Measurements from ENCODE around the gene CACNA1B. TPM values are rescaled to one million over a fixed set of nuclear protein-coding genes. Genes with fewer than 3 reads are reported as not detected.

The CACNA1B gene
- total RNA-seq, 1 donor from 2014 or later: 0.74 TPM

DNA sequence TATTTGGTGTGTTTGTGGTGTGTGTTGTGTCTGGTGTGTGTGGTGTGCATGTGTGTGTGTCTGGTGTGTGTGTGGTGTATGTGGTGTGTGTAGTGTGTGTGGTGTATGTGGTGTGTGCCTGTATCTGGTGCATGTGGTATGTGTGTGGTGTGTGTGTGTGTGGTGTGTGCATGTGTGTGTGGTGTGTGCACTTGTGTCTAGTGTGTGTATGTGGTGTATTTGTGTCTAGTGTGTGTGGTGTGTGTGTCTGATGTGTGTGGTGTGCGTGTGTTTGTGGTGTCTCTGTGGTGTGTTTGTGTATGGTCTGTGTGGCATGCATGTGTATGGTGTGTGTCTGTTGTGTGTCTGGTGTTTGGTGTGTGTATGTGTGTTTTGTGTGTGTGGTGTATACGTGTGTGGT, 71.1 kb downstream of the CACNA1B start:
- Histone ChIP-seq H3K4me3 (no peak overlapping the region), H3K27me3 (no peaks in the 10 kb centered on the region), H3K4me1 (no peaks in the 10 kb centered on the region), H3K36me3 (no peaks in the 10 kb centered on the region), H3K27ac (no peak overlapping the region), H3K9me3 (peaks cover 5% of the 10 kb centered on the region)
- intact Hi-C loops (cut with DNase I): no loop called here
- TF ChIP-seq POLR2A (IDR thresholded peaks at IDR 0.05): no peak
- TF ChIP-seq, protein P1, sequence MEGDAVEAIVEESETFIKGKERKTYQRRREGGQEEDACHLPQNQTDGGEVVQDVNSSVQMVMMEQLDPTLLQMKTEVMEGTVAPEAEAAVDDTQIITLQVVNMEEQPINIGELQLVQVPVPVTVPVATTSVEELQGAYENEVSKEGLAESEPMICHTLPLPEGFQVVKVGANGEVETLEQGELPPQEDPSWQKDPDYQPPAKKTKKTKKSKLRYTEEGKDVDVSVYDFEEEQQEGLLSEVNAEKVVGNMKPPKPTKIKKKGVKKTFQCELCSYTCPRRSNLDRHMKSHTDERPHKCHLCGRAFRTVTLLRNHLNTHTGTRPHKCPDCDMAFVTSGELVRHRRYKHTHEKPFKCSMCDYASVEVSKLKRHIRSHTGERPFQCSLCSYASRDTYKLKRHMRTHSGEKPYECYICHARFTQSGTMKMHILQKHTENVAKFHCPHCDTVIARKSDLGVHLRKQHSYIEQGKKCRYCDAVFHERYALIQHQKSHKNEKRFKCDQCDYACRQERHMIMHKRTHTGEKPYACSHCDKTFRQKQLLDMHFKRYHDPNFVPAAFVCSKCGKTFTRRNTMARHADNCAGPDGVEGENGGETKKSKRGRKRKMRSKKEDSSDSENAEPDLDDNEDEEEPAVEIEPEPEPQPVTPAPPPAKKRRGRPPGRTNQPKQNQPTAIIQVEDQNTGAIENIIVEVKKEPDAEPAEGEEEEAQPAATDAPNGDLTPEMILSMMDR (IDR thresholded peaks at IDR 0.05): no peak
- TF ChIP-seq POLR2AphosphoS5 (IDR thresholded peaks at IDR 0.05; ENCODE audit: insufficient read depth in 1 of 2, low read depth in 1 of 2): no peak
- no peak for DNase-seq (ENCODE audit: extremely low spot score in 2 of 2)

DNA sequence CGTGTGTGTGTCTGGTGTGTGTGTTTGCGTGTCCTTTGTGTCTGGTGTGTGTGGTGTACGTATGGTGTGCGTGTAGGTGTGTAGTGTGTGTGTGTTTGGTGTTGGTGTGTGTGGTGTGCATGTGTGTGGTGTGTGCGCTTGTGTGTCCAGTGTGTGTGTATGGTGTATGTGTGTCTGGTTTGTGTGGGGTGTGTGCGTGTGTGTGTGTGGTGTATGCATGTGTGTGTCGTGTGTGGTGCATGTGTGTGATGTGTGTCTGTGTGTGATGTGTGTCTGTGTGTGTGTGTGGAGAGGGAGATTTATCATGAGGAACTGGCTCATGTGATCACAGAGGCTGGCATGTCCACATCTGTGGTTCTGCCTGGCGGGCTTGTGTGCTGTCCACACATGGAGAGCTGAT, 71.7 kb downstream of the CACNA1B start:
- peaks cover 5% of the 10 kb centered on the region for H3K9me3 ChIP-seq
- no peaks in the 10 kb centered on the region for H3K4me1 ChIP-seq
- no peak for TF ChIP-seq POLR2A (IDR thresholded peaks at IDR 0.05)
- TF ChIP-seq, protein P1 (IDR thresholded peaks at IDR 0.05): no peak
- no peak for TF ChIP-seq POLR2AphosphoS5 (IDR thresholded peaks at IDR 0.05; ENCODE audit: insufficient read depth in 1 of 2, low read depth in 1 of 2)
- intact Hi-C loops (cut with DNase I): no loop called here
- no peaks in the 10 kb centered on the region for H3K36me3 ChIP-seq
- DNase-seq (ENCODE audit: extremely low spot score in 2 of 2): no peak
- no peaks in the 10 kb centered on the region for H3K27me3 ChIP-seq
- H3K4me3 ChIP-seq: no peak overlapping the region
- H3K27ac ChIP-seq: no peak overlapping the region

DNA sequence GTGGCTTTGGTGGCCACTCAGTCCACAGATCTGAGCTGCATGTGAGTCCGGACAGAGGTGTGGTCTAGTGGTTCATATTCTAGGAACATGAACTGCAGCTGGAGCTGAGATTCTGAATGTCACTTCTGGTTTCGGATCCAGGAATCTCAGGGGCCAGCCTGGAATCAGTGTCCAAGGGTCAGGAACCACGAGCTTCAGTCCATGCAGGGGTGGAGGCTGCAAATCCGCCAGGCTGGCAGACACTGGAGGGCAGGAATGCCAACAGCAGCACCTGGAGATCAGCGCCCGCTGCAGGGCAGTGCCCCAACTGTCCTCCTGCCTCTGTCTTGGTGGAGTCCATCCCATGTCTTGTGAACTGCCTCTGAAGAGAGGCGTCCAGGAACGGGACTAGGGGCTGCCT, 73.5 kb downstream of the CACNA1B start:
- H3K9me3 ChIP-seq: no peaks in the 10 kb centered on the region
- DNase-seq (ENCODE audit: extremely low spot score in 2 of 2): no peak
- H3K27ac ChIP-seq: no peak overlapping the region
- H3K27me3 ChIP-seq: no peaks in the 10 kb centered on the region
- intact Hi-C loops (cut with DNase I): no loop called here
- H3K4me3 ChIP-seq: no peak overlapping the region
- no peaks in the 10 kb centered on the region for H3K4me1 ChIP-seq
- no peaks in the 10 kb centered on the region for H3K36me3 ChIP-seq
- TF ChIP-seq POLR2AphosphoS5 (IDR thresholded peaks at IDR 0.05; ENCODE audit: insufficient read depth in 1 of 2, low read depth in 1 of 2) (no peak), POLR2A (IDR thresholded peaks at IDR 0.05) (no peak)
- TF ChIP-seq, protein P1 (IDR thresholded peaks at IDR 0.05): no peak

DNA sequence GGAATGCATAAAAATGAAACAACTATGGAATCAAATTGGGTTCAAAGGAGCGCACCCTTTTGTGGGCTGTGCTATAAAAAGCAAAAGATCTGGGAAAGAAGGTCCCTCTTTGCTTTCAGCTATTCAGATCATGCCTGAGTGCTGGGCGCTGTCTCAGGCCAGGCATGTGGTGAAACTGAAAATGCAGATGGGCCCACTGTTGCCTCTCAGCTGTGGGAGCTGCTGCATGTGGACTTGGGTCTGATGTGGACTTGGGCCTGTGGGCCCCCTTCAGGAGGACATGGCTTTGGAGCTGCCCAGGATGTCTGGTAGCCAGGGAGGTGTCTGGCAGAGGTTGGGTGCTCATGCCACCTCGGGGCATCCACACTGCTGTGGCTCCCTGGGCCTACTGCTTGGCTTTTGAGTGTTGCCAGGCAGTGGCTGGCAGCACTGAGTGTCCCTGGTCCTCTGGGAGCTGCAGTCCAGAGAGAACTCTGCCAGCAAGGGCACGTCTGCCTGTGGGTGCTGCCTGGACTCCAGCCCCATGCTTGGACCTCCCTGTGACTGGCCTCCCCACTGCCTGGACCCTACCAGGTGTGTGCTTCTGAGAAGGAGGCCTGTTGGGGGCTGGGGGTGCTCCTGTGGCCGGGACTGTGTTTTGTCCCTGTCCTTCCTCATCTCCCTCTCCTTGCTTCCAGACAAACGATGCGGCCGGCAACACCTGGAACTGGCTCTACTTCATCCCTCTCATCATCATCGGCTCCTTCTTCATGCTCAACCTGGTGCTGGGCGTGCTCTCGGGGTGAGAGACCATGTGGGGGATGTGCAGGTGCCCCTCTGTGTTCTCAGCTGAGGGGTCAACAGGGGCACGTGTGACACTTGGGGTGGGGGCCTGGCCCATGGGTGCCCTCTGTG, 74.3 kb downstream of the CACNA1B start:
- no peak overlapping the region for H3K4me3 ChIP-seq
- intact Hi-C loops (cut with DNase I): loop anchor here (1.0 kb wide), 1 partner anchor 28 kb away; no protein-coding TSS in a partner anchor
- no peak for DNase-seq (ENCODE audit: extremely low spot score in 2 of 2)
- H3K4me1 ChIP-seq: no peaks in the 10 kb centered on the region
- no peaks in the 10 kb centered on the region for H3K36me3 ChIP-seq
- no peaks in the 10 kb centered on the region for H3K9me3 ChIP-seq
- H3K27ac ChIP-seq: no peak overlapping the region
- TF ChIP-seq POLR2AphosphoS5 (IDR thresholded peaks at IDR 0.05; ENCODE audit: insufficient read depth in 1 of 2, low read depth in 1 of 2) (no peak), POLR2A (IDR thresholded peaks at IDR 0.05) (no peak)
- TF ChIP-seq, protein P1 (IDR thresholded peaks at IDR 0.05): no peak
- no peaks in the 10 kb centered on the region for H3K27me3 ChIP-seq

All from vagina (tissue), 2 donors.